HG03025 (cell line): Measurements from ENCODE around the gene PYCARD.

Source experiments
- ATAC-seq: cut with Tn5 transposase; IDR thresholded peaks from one replicate; pipeline ENCODE4 v1.9.1; 2021; ENCODE audit warnings: mild to moderate bottlenecking, moderate library complexity; ENCODE audit not compliant: unreplicated experiment, low FRiP score

Gene PYCARD

GRCh38 chr16:31168848-31169247, 33.7 kb downstream of the PYCARD start:
- no peak for ATAC-seq

- no peak for ATAC-seq
Observed at GRCh38 chr16:31167315-31167714, 35.2 kb downstream of the PYCARD start.

GRCh38 chr16:31157136-31157535, 45.4 kb downstream of the PYCARD start:
- ATAC-seq = no peak
